ENCODE results near the gene GPT2.

GRCh38 chr16:46926470-46927225 is 42.5 kb downstream of the GPT2 start:
- TF ChIP-seq POLR2AphosphoS5 (IDR thresholded peaks at IDR 0.05) = no peak
- no peak for TF ChIP-seq CTCF (IDR thresholded peaks at IDR 0.05)
- no peak for TF ChIP-seq POLR2A (IDR thresholded peaks at IDR 0.05)
